EH (cell line): ENCODE measurements around the gene OBP2B.

Source experiments
- DNase-seq: peaks from one replicate; pipeline ENCODE4 v3.0.0-alpha.2; 2015; ENCODE audit warnings: low read depth

Gene OBP2B

GRCh38 chr9:133167096-133167730, 41.8 kb downstream of the OBP2B start:
- no peak for DNase-seq

- no peak for DNase-seq
Observed at GRCh38 chr9:133166392-133166791, 42.7 kb downstream of the OBP2B start.

GRCh38 chr9:133165452-133165730, 43.7 kb downstream of the OBP2B start:
- no peak for DNase-seq

GRCh38 chr9:133164191-133164590, 44.9 kb downstream of the OBP2B start:
- DNase-seq = no peak

- DNase-seq = peak; percentile 55
Observed at GRCh38 chr9:133163504-133164172, 45.4 kb downstream of the OBP2B start, which contains the start of gene GBGT1. TSS of gene GBGT1 (minus strand) at chr9:133163914. CDS start at chr9:133162412, 1,502 bp downstream.

GRCh38 chr9:133162861-133163503, 46.1 kb downstream of the OBP2B start:
- peak; percentile 13 for DNase-seq

GRCh38 chr9:133161547-133161950, 47.5 kb downstream of the OBP2B start:
- no peak for DNase-seq

- DNase-seq = peak; percentile 73
Observed at GRCh38 chr9:133160742-133161546, 48.1 kb downstream of the OBP2B start.

GRCh38 chr9:133158695-133159094, 50.4 kb downstream of the OBP2B start:
- DNase-seq = no peak
